HG02973 (cell line): ENCODE data around the gene PLD2.
"Not testable (repeated sequence)": the region's sequence is repeated elsewhere in the genome, so short reads cannot be mapped to it uniquely, and the experiment has no call there.

Experiments used
- ATAC-seq: cut with Tn5 transposase; IDR thresholded peaks from one replicate; pipeline ENCODE4 v1.9.1; 2021; ENCODE audit warnings: moderate library complexity; ENCODE audit not compliant: unreplicated experiment

Gene PLD2

DNA sequence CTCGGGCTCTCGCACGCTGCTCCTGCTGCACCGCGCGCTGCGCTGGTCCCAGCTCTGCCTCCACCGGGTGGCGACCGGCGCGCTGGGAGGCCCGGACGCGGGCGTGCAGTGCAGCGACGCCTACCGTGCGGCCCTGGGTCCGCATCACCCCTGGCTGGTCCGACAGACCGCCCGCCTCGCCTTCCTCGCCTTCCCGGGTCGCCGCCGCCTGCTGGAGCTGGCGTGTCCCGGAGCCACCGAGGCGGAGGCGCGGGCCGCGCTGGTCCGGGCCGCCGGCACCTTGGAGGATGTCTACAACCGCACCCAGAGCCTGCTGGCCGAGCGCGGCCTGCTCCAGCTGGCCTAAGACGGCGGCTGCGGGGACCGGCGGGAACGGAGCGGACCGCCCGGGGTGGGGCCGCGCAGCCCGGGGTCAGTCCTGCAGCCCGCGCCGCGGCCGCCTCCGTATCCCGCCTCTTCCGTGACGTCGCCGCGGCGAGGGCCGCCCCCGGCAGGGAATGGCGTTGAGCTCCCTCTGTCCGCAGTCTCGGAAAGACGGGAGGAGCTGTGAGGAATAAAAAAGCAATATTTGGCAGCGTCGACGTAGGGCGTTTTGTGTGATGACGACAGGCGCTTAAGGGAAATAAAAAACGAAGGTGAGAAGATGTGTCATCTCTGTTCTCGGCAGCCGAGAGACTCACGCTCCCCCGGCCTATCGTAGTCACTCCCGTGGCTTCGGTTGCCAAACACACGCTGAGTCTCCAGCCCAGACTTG lies 16.8 kb upstream of the PLD2 start:
- ATAC-seq: peak; percentile 79

DNA sequence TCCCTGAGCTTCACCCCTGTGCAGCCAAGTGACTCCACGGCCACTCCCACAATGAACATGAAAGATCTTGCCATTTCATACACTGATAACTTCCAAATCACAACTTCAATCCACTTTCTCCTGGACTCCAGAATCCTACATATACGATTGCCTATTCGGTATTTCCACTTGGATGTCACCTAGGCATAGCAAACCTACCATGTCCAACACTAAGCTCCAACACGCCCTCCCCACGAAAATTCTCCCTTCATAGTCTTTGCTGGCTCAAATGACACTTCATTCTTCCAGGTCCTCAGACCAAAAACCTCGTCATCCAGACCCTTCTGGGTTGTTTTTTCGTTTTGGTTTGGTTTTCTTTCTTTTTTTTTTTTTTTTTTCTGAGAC lies 16.3 kb upstream of the PLD2 start:
- no peak for ATAC-seq

- no peak for ATAC-seq
These were observed 11.8 kb upstream of the PLD2 start for GRCh38 chr17:4795168-4795567.

DNA sequence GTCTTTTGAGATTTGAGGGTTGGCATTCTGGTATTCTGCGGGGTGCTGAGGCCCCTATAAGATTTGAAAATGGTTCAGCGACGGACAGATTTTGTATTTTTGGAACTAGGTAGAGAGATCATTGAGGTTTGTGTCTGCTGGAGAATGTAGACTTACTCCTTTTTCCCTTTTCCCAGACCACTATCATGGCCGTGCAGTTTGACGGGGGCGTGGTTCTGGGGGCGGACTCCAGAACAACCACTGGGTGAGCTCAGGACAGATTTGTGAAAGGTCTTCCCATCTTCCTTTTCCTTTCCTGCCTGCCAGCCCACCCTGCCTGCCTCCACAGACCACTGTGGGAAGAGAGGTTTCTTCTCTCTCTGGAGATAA lies 10.4 kb upstream of the PLD2 start:
- no peak for ATAC-seq

GRCh38 chr17:4800462-4801196 lies 6.3 kb upstream of the PLD2 start:
- ATAC-seq: no peak

DNA sequence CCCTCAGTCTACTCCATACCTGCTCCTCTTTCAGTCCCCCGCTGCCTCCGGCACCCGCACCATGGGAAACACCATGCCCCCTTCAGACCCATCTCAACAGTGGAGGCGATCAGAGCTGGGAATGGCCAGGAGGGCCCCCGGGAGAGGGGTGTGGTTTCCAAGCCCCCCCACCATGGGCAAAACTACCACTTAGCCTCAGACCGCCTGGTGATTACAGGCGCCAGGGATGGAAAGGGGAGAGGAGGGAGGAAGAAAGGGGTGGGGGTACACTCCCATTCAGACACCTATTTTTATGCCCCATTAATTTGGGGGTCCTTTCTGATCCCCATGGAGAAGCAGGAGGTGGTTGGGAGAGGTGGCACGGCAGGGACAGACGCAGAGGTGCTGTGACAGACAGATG lies 4.7 kb upstream of the PLD2 start, which contains the start of gene C17orf114:
Gene C17orf114, minus strand, starts transcription at position 101 of the 400 bp plus-strand sequence.
- no peak for ATAC-seq

GRCh38 chr17:4806456-4806776 lies 536 bp upstream of the PLD2 start:
- ATAC-seq: no peak

DNA sequence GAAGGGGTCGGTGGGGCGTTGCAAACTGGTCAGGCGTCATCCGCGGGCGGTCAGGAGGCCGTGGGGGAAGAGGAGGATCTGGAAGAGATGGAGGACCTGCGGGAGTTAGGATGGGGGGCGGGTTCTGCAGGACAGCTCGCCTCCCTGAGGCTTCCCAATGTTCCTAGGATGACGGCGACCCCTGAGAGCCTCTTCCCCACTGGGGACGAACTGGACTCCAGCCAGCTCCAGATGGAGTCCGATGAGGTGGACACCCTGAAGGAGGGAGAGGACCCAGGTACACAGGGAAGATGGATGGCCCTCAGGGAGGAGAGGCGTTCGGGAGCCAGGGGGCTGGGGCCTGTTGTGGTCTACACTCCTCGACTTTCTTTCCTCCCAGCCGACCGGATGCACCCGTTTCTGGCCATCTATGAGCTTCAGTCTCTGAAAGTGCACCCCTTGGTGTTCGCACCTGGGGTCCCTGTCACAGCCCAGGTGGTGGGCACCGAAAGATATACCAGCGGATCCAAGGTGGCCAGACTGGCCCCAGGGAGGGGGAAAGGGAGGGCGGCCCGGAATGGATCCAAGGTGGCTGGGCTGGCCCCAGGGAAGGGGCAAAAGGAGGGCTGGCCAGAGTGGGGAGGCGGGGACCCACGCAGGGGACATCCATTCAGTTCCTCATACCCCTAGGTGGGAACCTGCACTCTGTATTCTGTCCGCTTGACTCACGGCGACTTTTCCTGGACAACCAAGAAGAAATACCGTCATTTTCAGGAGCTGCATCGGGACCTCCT lies 839 bp downstream of the PLD2 start:
- ATAC-seq: no peak

DNA sequence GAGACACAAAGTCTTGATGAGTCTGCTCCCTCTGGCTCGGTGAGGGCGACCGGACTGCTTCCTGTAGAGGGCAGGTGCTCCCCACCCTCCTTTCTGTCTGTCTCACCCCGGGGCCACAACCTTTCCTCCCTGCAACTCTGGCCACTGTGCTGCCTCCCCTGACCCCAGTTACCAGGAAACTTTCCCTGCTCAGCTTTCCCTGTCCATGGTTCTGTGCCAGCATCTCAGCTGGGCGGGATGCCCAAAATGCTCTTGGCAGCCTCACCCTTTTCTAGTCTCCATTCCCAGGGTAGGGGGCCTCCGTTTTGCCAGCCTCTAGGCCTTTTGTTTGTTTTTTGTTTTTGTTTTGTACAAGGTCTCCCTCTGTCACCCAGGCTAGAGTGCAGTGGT lies 1.4 kb downstream of the PLD2 start:
- ATAC-seq: no peak

- ATAC-seq: no peak
These were observed 3.8 kb downstream of the PLD2 start for GRCh38 chr17:4810696-4811290.

DNA sequence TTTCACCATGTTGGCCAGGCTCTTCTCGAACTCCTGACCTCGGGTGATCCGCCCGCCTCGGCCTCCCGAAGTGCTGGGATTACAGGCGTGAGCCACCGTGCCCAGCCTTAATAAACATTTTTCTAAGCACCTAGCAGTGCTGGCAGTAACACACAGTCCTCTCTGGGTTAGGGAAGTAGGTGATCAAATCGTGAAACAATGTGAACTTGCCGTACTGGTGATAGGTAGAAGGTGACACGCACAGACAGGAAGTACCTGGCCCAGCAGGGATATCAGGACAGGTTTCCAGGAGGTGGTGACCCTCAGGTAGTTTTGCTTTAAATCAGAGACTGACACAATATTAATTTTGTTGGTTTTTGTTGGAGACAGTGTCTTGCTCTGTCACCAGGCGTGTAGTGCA lies 4.5 kb downstream of the PLD2 start:
- no peak for ATAC-seq

GRCh38 chr17:4812690-4813089 lies 5.7 kb downstream of the PLD2 start:
- ATAC-seq: no peak

DNA sequence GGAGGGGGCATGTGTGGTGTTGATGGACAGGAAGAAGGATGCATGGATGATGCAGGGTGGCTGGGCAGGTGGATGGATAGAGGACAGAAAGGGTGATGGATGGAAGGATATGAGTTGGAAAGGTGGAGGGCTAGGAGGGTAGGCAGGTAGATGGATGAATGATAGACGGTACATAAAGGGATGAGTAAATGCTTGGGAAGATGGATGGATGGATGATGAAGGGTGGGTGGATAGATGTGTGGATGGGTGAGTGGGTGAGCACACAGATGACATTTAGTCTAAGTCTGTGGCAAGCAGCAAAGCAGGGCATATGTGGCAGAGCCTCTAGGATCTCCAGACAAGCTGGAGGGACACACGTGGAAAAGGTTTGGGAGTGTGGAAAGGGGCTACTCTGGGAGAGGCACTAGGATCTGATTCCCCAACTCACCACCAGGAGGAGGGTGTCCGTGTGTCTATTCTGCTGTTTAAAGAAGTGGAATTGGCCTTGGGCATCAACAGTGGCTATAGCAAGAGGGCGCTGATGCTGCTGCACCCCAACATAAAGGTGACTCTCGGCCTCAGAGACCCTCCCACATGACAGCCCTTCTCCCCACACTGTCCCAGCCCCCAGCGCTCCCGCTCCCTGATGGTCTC lies 8.2 kb downstream of the PLD2 start:
- no peak for ATAC-seq

DNA sequence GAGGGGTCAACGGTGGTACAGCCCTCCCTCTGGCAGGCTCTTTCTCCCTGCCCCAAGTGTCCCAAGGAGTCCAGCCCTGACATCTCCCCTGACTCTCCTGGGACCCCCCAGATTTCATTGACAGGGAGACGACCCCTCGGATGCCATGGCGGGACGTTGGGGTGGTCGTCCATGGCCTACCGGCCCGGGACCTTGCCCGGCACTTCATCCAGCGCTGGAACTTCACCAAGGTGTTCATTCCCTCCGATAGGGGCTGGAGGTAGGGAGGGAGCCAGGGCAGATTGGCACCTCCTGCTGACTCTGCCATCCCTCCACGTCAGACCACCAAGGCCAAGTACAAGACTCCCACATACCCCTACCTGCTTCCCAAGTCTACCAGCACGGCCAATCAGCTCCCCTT lies 9.9 kb downstream of the PLD2 start:
- ATAC-seq: no peak

DNA sequence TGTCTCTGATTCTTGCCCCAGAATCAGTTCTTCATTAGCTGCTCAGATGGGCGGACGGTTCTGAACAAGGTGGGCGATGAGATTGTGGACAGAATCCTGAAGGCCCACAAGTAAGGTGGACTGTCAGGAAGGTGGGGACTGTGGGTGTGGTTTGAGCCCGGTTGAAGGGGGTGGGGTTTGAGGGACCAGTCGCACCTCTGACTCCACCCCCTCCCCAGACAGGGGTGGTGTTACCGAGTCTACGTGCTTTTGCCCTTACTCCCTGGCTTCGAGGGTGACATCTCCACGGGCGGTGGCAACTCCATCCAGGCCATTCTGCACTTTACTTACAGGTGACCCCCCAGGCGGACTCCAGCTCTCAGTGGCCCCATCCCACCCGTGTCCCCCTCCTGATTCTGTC lies 11.3 kb downstream of the PLD2 start:
- ATAC-seq: no peak

DNA sequence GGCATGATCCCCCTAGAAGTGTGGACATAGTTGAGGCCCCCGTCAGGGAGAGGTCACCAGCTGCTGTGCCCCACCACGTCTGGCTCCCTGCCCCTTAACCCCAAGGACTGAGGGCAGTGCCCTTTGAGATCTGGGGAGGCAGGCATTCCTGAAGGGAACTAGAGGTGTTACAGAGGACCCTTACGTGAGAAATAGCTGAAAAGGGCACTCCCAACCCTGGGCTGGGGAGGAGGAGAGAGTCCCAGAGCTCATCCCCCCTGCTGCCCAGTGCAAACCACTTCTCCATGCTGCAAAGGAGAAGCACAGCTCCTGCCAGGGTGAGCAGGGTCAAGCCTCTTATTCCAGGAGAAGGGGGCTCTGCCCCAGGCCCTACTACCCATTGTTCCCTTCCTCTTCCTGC lies 15.9 kb downstream of the PLD2 start:
- no peak for ATAC-seq

DNA sequence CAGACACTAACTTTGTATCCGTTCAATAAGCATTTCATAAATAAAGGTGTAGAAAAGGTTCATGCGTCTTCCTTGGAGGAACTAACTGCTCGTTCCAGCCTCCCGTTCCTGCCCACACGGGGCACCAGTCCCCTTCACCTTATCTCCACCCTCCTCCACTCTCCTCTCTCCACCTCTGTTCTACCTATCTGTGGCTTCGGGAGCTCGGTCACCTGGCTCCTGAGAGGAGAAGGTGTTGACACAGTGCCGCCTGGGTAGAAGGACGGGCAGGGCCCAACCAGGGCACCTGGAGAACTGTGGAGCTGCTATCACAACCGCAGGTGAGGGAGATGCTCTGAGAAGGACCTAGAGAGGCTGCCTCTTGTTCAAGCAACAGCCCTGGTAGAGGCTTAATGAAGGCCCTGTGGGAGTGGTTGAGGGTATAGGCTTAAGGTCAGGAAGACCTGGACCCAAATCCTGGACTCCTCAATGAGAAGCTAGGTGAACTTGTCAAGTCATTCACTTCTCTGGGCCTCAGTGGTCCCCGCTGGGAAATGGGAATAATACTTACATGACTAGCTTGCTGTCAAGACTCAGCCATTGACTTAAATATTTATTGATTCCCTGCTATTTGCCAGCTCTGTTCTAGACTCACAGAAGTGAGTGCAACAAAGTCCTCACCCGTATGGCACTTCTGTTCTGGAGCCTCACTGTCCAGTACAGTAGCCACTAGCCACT lies 16.6 kb downstream of the PLD2 start:
- ATAC-seq: no peak

DNA sequence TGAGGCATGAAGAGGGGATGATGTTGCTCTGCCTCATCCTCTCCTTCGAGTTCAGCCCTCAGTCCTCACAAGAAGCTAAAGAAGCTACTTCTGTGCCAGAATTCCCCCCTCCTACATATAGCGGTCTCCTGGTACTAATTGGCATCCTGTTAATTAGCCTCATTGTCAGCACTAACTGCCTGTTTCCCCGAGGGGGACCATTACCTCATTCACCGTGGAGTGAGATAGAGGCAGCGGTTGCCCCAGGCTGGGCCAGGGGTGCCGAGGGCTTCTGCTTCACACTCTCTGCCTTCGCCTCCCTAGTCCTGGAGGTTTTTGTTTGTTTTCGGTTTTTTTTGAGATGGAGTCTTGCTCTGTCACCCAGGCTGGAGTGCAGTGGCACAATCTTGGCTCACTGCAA lies 20.4 kb downstream of the PLD2 start:
- no peak for ATAC-seq

DNA sequence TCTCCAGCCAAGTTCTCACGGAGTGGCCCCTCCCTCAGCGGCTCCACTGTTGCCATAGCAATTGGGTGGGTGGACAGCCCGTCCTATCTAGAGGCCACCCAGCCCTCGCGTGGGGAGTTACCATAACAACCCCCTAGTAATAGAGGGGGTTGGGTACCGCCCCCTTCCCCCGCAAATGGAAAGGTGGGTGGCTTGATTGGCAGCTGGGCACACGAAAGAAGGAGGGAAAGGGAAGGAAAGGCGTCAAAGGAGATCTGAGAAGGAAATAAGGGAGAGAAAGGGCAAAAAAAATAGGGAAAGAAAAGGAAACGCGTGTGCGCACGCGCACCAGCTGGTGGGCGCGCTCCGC lies 25.9 kb downstream of the PLD2 start:
- ATAC-seq: not testable (repeated sequence)

- peak; percentile 77 for ATAC-seq
These were observed 26.4 kb downstream of the PLD2 start, which contains the start of gene MINK1 for GRCh38 chr17:4833178-4833940. Gene MINK1 (plus strand): TSS chr17:4833340. CDS start chr17:4833584, 244 bp downstream.
